Measurements from ENCODE around the gene WIPF2. TPM values are rescaled to one million over a fixed set of nuclear protein-coding genes. Genes with fewer than 3 reads are reported as not detected.
"Not testable (repeated sequence)": the region's sequence is repeated elsewhere in the genome, so short reads cannot be mapped to it uniquely, and the experiment has no call there.

Gene WIPF2
- total RNA-seq, 1 experiment from 2014 or later: 4.6 TPM

GRCh38 chr17:40191237-40192208, 27.6 kb upstream of the WIPF2 start:
- DNase-seq (ENCODE audit: low read depth): peak; percentile 74

GRCh38 chr17:40192961-40193360, 26.1 kb upstream of the WIPF2 start:
- DNase-seq (ENCODE audit: low read depth): no peak

GRCh38 chr17:40194821-40195220, 24.3 kb upstream of the WIPF2 start:
- peak; percentile 67 for DNase-seq (ENCODE audit: low read depth)

- no peak for DNase-seq (ENCODE audit: low read depth)
Observed at GRCh38 chr17:40197550-40197949, 21.6 kb upstream of the WIPF2 start.

- DNase-seq (ENCODE audit: low read depth): not testable (repeated sequence)
Observed at GRCh38 chr17:40197965-40198456, 21.1 kb upstream of the WIPF2 start.

GRCh38 chr17:40198576-40198975, 20.5 kb upstream of the WIPF2 start:
- DNase-seq (ENCODE audit: low read depth): no peak

GRCh38 chr17:40203131-40203530, 16.0 kb upstream of the WIPF2 start:
- DNase-seq (ENCODE audit: low read depth): no peak

- not testable (repeated sequence) for DNase-seq (ENCODE audit: low read depth)
Observed at GRCh38 chr17:40206193-40206592, 12.9 kb upstream of the WIPF2 start.

- DNase-seq (ENCODE audit: low read depth): no peak
Observed at GRCh38 chr17:40209404-40210093, 9.6 kb upstream of the WIPF2 start.

GRCh38 chr17:40213914-40214313, 5.2 kb upstream of the WIPF2 start:
- not testable (repeated sequence) for DNase-seq (ENCODE audit: low read depth)

GRCh38 chr17:40218006-40218739, 931 bp upstream of the WIPF2 start:
- DNase-seq (ENCODE audit: low read depth): no peak

GRCh38 chr17:40219594-40220338, 662 bp downstream of the WIPF2 start:
- DNase-seq (ENCODE audit: low read depth): peak; percentile 53

GRCh38 chr17:40224718-40225550, 5.8 kb downstream of the WIPF2 start:
- peak; percentile 9 for DNase-seq (ENCODE audit: low read depth)

- DNase-seq (ENCODE audit: low read depth): not testable (repeated sequence)
Observed at GRCh38 chr17:40229146-40229545, 10.0 kb downstream of the WIPF2 start.

- no peak for DNase-seq (ENCODE audit: low read depth)
Observed at GRCh38 chr17:40230670-40231069, 11.6 kb downstream of the WIPF2 start.

- DNase-seq (ENCODE audit: low read depth): not testable (repeated sequence)
Observed at GRCh38 chr17:40231928-40232327, 12.8 kb downstream of the WIPF2 start.

GRCh38 chr17:40241252-40241834, 22.2 kb downstream of the WIPF2 start:
- no peak for DNase-seq (ENCODE audit: low read depth)

GRCh38 chr17:40242774-40243173, 23.7 kb downstream of the WIPF2 start:
- no peak for DNase-seq (ENCODE audit: low read depth)

- DNase-seq (ENCODE audit: low read depth): no peak
Observed at GRCh38 chr17:40243761-40244160, 24.7 kb downstream of the WIPF2 start.

GRCh38 chr17:40244255-40244654, 25.2 kb downstream of the WIPF2 start:
- DNase-seq (ENCODE audit: low read depth): no peak
